ENCODE measurements around the gene CBLC.
"Not testable (repeated sequence)": the region's sequence is repeated elsewhere in the genome, so short reads cannot be mapped to it uniquely, and the experiment has no call there.

CBLC gene

GRCh38 chr19:44765949-44766335 lies 11.7 kb upstream of the CBLC start:
- DNase-seq, result no peak

GRCh38 chr19:44767295-44768180 lies 10.2 kb upstream of the CBLC start:
- no peak for DNase-seq

GRCh38 chr19:44770550-44771257 lies 7.0 kb upstream of the CBLC start:
- peak; percentile 96 for DNase-seq

- DNase-seq, result peak; percentile 20
Observed at GRCh38 chr19:44772144-44772543, 5.5 kb upstream of the CBLC start.

- no peak for DNase-seq
Observed at GRCh38 chr19:44772959-44773358, 4.7 kb upstream of the CBLC start.

DNA sequence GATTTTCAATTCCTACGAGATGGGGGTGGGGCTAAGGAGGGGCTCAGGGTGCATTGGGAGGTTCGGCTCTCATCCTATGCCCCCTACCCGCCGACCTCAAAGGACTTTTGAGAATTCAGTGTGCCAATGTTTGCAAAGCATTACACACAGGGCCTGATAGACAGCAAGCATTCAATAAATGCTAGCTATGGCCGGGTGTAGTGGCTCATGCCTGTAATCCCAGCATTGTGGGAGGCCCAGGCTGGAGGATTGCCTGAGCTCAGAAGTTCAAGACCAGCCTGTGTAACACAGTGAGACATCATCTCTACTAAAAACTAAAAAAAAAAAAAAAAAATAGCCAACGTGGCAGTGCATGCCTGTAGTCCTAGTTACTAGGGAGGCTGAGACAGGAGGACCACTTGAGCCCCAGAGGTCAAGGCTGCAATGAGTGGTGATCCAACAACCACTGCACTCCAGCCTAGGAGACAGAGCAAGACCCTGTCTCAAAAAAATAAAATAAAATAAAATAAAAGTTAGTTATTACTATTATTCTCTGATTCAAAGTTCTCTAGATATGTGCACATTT lies 1.9 kb upstream of the CBLC start:
- DNase-seq, result no peak

DNA sequence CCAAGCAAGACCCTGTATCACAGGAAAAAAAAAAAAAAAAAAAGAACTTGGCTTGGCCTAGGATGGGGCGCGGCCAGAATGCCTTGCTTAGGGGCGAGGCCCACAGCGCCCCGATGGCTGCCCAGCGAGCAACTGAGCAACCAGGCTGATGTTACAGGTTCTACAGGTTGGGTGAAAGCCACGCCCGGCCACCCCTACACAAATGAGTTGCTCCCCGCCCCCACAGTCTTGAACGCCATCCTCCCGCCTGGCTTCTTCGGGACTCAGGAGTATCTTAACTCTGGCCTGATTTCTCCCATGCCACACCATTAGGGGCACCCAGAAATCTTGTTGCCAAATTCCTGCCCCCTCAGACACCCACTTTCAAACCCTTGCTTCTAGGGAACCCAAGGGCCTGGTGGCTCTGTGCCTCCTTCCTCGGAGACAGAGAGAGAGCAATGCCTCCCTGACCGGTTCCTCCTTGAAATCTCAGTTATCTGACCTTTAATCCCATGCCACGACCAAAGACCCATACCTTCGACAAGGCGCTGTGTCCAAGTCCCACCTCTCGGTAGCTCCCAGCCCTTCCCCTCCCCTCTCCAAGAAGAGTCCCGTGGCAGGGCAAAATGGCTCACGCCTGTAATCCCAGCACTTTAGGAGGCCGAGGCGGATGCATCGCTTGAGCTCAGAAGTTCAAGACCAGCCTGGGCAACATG lies 1.1 kb upstream of the CBLC start:
- DNase-seq, result no peak

DNA sequence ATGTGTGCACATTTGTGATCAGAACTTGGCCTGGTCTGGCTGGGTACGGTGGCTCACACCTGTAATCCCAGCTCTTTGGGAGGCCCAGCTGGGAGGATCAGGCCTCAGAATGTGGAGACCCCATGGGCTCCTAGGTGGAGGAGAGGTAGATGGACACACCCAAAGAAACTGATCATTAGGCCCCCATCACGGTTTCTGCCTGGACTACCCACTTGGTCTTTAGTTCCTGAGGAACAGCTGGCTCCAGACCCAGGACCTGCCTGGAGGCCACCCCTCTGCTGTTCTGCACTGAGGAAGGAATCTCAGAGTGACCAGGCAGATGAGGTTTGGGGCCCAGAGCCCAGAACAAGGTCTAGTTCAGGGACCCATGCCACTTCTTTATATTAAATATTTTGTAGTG lies 1.5 kb downstream of the CBLC start:
- no peak for DNase-seq

DNA sequence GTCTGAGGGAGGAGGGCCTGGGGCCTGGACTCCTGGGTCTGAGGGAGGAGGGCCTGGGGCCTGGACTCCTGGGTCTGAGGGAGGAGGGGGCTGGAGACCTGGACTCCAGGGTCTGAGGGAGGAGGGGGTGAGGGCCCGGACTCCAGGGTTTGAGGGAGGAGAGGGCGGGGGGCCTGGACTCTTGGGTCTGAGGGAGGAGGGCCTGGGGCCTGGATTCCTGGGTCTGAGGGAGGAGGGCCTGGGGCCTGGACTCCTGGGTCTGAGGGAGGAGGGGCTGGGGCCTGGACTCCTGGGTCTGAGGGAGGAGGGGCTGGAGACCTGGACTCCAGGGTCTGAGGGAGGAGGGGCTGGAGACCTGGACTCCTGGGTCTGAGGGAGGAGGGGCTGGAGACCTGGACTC lies 4.0 kb downstream of the CBLC start:
- DNase-seq, result not testable (repeated sequence)

GRCh38 chr19:44782729-44783128 lies 5.0 kb downstream of the CBLC start:
- peak; percentile 22 for DNase-seq

GRCh38 chr19:44783545-44783944 lies 5.9 kb downstream of the CBLC start:
- no peak for DNase-seq

DNA sequence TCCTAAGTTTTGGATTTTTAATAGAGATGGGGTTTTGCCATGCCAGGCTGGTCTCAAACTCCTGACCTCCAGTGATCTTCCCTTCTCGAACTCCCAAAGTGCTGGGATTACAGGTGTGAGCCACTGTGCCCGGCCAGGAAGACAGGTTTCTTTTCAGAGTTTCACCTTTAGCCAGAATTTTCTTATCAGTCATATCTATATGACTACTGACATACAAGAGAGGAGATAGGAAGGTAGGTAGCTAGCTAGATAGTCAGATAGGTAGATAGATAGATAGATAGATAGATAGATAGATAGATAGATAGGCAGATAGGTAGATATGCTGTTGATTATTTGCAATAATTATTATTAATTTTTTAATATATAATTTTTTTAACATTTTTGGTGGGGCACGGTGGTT lies 7.6 kb downstream of the CBLC start:
- DNase-seq, result no peak

- DNase-seq, result no peak
Observed at GRCh38 chr19:44785993-44786392, 8.3 kb downstream of the CBLC start.

- no peak for DNase-seq
Observed at GRCh38 chr19:44788971-44789370, 11.3 kb downstream of the CBLC start.

DNA sequence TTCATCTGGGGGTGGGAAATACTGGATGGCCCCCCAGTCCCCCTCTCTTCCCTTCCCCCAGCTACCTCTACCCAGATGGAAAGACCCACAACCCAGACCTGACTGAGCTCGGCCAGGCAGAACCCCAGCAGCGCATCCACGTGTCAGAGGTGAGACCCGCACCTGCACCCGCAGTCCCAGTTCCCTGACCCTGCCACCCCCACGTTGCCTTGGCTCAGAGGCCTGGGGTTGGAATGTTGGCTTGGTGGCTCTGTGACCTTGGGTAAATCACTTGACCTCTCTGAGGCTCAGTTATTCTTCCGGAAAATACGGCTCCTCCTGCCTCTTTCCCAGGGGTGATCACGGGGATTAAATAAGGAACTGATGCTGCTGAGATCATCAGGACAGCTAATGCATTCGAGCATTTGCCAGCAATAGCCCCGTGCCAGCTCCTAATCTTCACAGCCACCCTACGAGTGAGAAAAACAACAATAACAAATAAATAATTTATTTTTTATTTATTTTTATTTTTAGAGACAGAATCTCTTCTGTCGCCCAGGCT lies 12.3 kb downstream of the CBLC start:
- DNase-seq, result no peak

DNA sequence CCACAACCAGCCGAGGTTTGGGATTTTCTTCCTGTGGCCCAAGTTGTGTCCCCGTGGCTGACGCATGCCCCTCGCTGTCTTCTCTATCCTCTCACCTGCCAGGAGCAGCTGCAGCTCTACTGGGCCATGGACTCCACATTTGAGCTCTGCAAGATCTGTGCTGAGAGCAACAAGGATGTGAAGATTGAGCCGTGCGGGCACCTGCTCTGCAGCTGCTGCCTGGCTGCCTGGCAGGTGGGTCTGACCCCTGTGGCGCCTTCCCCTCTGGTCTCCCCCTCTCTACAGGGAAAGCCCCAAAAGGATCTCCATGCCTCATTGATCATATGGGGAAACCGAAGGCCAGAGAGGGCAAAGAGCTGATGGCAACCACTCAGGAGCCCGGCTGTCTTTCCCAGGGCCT lies 14.6 kb downstream of the CBLC start:
- peak; percentile 20 for DNase-seq

- no peak for DNase-seq
Observed at GRCh38 chr19:44794610-44795009, 16.9 kb downstream of the CBLC start.

GRCh38 chr19:44795398-44795987 lies 17.8 kb downstream of the CBLC start:
- no peak for DNase-seq

- DNase-seq, result peak; percentile 91
Observed at GRCh38 chr19:44796701-44797115, 19.0 kb downstream of the CBLC start.

GRCh38 chr19:44799627-44800346 lies 22.1 kb downstream of the CBLC start:
- no peak for DNase-seq

GRCh38 chr19:44800461-44800860 lies 22.8 kb downstream of the CBLC start:
- DNase-seq, result peak; percentile 82
